ENCODE data around the gene FXR1.

DNA sequence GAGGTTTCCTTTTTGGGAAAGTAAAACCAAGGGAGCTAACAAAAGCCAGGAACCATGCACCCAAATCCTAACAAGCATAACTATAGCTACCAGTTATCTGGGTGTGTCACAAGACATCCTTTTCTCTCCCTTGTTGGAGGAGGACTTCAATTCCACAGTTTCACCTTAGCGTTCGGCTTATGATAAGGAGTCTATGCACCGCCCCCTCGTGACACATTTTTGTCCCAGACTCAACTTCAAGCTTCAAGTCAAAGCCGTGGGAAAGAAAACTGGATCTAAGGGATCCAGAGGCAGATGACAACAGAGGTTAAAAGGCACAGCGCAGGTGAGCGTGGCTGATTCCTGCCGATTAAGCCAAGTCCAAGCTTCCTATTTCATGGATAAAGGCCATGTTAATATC, 13.9 kb upstream of the FXR1 start:
- TF ChIP-seq, protein P1, sequence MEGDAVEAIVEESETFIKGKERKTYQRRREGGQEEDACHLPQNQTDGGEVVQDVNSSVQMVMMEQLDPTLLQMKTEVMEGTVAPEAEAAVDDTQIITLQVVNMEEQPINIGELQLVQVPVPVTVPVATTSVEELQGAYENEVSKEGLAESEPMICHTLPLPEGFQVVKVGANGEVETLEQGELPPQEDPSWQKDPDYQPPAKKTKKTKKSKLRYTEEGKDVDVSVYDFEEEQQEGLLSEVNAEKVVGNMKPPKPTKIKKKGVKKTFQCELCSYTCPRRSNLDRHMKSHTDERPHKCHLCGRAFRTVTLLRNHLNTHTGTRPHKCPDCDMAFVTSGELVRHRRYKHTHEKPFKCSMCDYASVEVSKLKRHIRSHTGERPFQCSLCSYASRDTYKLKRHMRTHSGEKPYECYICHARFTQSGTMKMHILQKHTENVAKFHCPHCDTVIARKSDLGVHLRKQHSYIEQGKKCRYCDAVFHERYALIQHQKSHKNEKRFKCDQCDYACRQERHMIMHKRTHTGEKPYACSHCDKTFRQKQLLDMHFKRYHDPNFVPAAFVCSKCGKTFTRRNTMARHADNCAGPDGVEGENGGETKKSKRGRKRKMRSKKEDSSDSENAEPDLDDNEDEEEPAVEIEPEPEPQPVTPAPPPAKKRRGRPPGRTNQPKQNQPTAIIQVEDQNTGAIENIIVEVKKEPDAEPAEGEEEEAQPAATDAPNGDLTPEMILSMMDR (IDR thresholded peaks at IDR 0.05), result no peak
- TF ChIP-seq POLR2A (IDR thresholded peaks at IDR 0.05), result no peak
- TF ChIP-seq POLR2AphosphoS5 (IDR thresholded peaks at IDR 0.05), result no peak
- TF ChIP-seq EP300 (IDR thresholded peaks at IDR 0.05; ENCODE audit: low read depth), result no peak
